ENCODE measurements around the gene NRIP3.

DNA sequence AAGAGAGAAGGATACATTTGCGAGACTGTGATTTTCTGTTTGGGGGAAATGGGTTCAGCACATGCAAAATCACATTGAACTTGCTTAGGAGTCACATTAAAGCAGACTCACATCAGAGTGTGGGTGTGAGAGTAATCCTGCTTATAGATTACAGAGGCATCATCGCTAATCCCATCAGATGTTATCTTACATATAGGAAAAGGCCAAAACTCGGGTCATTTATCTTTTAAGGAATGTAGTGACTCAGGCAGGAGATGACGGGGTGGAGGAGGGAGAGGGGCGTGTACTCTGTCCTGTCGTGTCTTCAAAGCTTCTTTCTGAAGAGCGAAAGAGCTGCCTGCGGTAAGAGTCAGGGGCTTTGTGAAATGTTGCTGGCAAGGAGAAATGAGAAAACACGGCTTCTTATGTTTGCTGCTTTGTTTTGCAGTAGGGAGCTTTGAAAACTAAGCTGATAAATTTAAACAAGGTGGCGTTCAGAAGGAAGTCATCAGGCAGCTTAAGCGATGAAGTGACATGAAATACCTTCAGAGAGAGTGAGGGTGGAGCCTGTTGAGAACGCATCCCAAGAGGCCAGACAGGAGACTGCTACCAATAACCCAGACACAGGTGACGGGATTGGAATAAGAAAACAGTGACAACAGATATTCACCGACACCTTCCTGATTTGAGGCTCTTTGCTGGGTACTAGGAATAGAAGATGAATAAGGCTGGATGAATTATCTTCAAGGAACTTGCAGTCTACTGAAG is 68.9 kb downstream of the NRIP3 start:
- no peak for TF ChIP-seq CTCF (conservative IDR thresholded peaks at IDR 0.05; ENCODE audit: low read depth, low read length)
- no peak for TF ChIP-seq EZH2 (IDR thresholded peaks at IDR 0.05; ENCODE audit: low read length, unreplicated experiment)

Measured in PC-3 (cell line).